GM18511 (cell line): Measurements from ENCODE around the gene FCRLA.
"Not testable (repeated sequence)": the region's sequence is repeated elsewhere in the genome, so short reads cannot be mapped to it uniquely, and the experiment has no call there.

Experiments
- ATAC-seq: cut with Tn5 transposase; IDR thresholded peaks from one replicate; pipeline ENCODE4 v1.9.1; 2021; ENCODE audit warnings: mild to moderate bottlenecking, moderate library complexity; ENCODE audit not compliant: unreplicated experiment

Gene FCRLA

GRCh38 chr1:161705537-161705936 is 1.5 kb upstream of the FCRLA start:
- peak; percentile 51 for ATAC-seq

- no peak for ATAC-seq
Measured at GRCh38 chr1:161706113-161706481, 932 bp upstream of the FCRLA start.

DNA sequence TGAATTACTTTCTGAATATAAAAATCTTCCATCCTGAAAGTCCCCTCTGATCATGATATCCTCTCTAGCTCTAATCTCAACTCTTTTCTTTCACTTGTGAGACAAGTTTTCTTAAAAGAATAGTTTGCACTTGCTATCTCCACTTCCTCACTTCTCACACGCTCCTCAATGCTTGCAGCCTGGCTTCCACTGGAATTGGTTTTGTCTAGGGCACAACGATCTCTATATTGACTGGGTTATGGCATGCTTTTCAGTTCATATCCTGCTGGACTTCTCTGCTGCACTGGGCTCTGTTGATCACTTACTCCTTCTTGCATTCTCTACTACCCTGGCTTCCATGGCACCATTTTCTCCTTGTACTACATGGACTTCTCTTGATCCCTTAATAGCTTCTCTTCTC is 474 bp downstream of the FCRLA start:
- ATAC-seq, result no peak

DNA sequence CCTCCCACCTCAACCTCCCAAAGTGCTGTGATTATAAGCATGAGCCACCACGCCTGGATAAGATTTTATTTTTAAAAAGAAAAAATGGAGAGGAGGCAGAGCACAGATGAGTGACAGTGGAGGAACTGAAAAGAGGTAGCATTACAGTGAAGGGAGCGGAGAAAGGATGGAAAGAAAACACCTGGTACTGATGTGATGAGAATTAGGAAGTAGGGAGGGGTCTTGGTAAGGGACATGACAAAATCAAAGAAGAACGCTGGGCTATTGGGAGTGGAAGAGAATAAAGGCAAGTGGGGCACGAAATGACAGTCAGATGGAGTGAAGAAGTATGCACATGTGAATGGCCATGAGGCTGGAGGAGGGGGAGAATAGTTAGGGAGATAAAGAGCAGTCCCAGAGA is 2.3 kb downstream of the FCRLA start:
- ATAC-seq, result no peak

- no peak for ATAC-seq
Measured at GRCh38 chr1:161710560-161710959, 3.5 kb downstream of the FCRLA start.

DNA sequence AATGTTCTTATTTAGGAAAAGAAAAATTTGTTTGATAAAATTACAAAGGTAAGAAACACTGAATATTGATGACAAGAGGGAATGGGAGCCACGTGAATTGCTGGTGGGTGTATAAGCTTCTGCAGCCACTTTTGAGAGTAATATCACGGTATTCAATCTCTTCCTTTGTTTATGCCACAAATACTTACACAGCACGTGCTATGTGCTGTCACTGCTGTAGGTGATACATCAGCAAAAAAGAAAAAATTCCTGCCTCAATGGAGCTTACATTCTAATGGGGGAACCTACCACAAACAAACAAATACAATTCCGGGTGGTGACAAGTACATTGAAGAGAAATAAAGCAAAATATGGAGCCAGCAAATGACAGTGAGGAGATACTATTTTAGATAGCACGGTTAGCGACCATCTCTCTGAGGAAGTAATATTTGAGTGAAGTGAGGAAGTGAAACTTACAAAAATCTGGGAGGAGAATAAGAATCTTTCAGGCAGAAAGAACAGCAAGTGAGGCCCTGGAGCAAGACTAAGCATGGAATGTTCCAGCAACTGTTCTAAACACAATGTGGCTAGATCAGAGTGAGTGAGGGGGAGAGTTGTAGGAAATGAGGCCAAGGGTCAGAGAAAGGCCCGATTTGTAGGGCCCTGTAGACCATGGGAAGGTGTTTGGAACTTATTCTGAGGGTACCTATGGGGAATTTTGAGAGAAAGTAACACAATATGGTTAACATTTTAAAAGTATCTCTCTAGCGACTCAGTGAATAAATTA is 11.7 kb downstream of the FCRLA start:
- peak; percentile 56 for ATAC-seq

- ATAC-seq, result peak; percentile 66
Measured at GRCh38 chr1:161719325-161719611, 12.2 kb downstream of the FCRLA start.

- ATAC-seq, result no peak
Measured at GRCh38 chr1:161720422-161720821, 13.4 kb downstream of the FCRLA start.

DNA sequence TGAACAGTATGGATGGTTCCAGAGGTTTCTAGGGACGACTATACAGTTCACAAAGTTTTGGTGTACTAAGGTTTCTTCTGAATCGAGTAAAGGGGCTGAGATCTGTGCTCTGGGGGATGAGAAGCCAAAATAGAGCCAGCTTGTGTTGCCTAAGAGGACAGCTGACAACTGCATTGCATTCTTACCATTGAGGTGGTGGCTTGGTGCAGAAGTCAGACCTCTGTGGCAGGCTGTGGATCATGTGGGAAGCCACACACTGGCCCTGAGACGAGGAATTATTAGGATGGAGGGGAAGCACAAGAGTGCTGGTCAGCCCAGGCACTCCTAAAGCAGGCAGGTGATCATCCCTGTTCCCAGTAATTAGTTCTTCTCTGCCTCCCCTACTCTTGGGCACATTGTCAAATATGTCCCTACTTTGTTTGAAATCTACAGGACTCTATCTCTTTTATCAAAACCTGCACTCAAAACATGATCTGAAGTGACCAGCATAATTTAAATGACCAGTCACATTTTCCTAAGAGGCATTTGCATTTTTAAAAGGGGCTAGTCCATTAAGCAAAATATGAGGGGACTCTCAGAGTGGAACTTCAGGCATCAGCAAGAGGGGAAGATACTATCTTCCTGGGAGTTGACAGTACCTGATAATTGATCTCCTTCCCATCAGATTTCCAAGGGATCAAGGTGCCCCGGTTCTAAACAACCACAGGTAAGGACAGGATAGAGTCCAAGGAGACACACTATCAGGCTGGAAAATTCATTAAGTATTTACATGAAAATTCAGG is 14.1 kb downstream of the FCRLA start, which contains the start of gene FCRLB:
TSS of gene FCRLB (plus strand) at position 589 of the 782 bp plus-strand sequence. CDS start 1,129 bp downstream, outside the sequence.
- ATAC-seq, result no peak

DNA sequence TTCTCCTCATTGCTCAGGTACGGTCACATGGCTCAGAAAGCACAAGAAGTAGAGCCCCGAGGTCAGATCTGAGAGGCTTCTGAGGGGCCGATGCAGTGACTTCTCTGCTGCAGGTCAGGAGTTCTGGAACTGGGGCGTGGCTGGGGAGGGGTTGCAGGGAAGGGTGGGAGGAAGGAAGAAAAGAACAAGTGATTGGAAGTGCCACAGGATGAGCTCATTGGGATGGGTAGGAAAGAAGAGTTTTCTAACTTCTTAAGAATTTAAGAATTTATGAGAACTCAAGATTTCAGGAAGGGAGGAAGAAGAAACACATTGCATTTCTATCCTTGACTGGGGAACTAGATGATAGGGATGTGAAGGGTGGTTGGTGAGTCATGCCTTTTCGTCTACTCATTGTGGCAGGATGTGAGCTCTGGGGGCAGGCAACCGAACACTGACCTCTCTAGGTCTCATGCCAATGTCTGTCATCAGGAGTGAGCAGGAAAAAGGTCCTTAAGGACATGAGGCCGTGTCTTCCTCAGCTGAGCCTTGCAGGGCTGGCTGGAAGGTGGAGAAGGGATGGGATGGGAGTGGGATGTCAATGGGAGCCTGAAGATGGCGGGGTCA is 14.8 kb downstream of the FCRLA start:
- no peak for ATAC-seq

DNA sequence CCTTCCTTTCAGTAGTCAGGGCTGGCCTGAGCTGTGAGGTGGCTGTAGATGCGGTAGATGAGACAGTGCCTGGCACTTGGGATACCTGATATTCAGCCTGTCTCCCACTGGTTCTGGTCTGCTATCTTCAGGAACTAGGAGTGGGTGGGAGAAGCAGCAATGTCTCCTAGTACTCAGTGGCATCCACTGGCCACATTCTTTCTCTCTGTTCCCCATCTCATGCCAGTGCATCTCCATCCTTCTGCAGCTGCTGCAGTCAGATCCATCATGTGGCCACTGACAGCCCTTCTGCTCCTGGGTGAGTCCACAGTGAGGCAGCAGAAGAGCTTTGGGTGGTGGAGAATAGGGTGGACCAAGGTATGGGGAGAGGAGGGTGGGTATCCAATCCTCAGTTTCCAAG is 15.4 kb downstream of the FCRLA start:
- ATAC-seq, result no peak

DNA sequence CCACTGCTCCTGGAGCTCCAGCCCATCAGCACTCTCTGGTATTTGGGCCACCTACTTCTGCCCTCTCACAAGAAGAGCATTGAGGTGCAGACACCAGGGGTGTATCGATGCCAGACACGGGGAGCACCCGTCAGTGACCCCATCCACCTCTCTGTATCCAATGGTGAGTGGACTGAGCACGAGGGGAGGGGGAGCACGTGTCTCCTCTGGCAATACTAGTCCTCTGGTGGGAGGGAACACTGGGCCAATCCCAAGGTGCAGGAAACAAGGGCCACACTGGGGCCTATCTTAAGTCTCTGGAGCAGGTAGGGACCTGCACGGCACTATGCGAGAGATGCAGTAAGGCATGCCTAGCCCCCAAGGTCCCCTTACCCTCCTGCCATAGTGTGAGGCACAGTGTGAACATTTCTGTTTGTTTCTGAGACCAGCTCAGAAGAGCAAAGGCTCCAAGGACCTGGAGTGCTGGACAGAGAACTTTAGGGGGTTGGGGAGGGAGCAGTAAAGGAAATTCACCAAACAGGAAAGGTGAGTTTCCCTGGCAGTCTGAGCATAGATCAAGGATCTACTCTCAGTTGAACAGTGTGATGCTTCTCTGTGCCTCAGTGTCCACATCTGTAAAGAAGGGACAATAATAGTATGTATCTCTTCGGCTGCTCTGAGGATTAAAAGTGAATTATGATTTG is 16.6 kb downstream of the FCRLA start:
- ATAC-seq, result no peak

GRCh38 chr1:161725258-161725907 is 18.4 kb downstream of the FCRLA start:
- not testable (repeated sequence) for ATAC-seq

DNA sequence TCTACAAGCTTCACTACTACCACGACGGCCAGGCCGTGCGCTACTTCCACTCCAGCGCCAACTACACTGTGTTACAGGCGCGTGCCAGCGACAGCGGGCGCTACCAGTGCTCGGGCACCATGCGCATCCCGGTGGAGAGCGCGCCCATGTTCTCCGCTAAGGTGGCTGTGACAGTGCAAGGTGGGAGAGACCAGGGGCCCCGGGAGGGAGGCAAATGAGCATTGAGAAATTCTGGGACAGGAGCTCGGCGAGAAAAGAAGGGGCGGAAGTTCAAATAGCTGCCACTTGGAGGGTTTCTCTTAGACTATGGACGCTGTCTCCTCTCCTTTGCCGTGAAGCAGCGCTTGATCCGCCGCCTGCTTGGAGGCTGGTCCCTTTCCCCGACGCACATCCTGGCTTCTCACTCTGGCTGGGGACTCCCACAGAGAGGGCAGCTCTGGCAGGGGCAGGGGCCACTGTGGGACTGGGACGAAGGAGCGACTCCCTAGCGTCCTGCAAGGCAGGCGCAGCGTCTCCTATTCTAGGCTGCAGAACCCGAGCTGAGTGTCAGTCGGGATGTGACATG is 19.0 kb downstream of the FCRLA start:
- ATAC-seq, result peak; percentile 24

DNA sequence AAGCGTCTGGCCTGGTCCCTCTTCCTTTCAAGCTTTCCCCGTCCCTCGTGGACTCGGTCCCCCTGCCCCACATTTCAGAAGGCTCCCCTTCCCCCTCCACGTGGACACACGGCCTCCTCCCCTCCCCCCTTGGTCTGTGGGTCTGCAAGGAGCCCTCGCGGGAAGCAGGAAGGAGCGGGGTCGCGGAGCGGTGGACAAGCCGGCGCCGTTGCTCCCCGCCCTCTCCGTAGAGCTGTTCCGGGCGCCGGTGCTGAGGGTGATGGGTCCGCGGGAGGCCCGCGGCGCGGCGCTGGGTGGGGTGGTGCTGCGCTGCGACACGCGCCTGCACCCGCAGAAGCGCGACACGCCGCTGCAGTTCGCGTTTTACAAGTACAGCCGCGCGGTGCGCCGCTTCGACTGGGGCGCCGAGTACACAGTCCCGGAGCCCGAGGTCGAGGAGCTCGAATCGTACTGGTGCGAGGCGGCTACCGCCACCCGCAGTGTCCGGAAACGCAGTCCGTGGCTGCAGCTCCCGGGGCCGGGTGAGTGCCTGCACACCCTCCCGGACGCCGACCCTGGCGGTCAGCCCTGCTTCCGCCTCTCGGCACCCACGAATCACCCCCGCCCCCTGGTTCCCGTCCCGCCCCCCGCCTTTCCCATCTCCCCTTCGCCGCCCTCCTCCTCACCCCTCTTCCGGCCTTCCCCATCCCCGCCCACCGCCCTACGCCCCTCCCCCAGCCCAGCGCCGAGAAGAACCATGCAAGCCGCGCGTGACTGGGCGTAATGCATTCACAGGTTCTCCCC is 19.6 kb downstream of the FCRLA start:
- peak; percentile 55 for ATAC-seq

DNA sequence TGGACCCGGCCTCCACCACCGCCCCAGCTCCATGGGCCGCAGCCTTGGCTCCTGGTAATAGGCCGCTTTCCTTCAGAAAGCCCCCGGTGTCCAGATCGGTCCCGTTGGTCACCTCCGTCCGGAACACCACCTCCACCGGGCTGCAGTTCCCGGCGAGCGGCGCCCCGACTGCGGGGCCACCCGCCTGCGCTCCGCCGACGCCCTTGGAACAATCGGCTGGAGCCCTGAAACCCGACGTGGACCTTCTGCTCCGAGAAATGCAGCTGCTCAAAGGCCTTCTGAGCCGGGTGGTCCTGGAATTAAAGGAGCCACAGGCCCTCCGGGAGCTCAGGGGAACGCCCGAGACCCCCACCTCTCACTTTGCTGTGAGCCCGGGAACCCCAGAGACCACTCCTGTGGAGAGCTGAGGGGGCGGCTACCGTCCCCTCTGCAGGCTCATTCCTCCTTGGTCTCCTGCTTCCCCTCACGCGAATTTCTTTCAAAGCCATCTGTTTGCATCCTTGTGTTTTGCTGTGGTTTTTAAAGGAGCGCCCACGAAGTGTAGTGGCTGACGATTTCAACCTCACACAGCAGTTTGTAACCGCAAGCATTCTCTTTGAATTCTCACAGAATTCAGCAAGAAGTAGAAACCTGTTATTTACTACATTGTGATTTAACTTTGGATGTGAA is 20.4 kb downstream of the FCRLA start:
- peak; percentile 8 for ATAC-seq

- ATAC-seq, result no peak
Measured at GRCh38 chr1:161728376-161729226, 21.6 kb downstream of the FCRLA start.

DNA sequence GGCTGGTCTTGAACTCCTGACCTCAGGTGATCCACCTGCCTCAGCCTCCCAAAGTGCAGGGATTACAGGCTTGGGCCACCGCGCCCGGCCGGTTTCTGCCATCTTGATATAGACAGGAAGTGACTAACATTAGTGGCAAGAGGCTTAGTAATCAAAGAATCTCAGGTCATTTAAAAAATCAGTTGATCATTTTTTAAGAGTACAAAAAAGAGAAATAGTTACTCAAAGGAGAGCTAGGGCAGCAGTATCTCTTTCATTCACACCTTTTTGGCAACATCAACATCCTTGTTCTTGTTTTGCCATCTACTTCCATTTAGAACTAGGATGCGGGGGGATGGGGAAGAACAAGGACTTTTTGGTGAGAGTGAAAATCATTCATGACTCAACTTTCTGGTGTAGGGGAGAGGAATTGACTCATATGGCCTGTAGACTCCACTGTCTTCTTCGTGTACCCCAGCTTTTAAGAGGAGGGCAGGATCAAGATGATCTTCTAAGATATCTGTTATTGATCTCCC is 23.1 kb downstream of the FCRLA start:
- no peak for ATAC-seq
